GM19099 (cell line): ENCODE results near the gene SYT7.

Experiments
- POLR2A ChIP-seq: IDR thresholded peaks from 3 replicates; pipeline ENCODE4 v1.6.1; 2011; ENCODE audit warnings: low read depth; ENCODE audit not compliant: insufficient read length; ENCODE audit errors: extremely low read depth

The SYT7 gene

GRCh38 chr11:61577383-61578118 lies 3.3 kb downstream of the SYT7 start:
- TF ChIP-seq POLR2A: no peak

DNA sequence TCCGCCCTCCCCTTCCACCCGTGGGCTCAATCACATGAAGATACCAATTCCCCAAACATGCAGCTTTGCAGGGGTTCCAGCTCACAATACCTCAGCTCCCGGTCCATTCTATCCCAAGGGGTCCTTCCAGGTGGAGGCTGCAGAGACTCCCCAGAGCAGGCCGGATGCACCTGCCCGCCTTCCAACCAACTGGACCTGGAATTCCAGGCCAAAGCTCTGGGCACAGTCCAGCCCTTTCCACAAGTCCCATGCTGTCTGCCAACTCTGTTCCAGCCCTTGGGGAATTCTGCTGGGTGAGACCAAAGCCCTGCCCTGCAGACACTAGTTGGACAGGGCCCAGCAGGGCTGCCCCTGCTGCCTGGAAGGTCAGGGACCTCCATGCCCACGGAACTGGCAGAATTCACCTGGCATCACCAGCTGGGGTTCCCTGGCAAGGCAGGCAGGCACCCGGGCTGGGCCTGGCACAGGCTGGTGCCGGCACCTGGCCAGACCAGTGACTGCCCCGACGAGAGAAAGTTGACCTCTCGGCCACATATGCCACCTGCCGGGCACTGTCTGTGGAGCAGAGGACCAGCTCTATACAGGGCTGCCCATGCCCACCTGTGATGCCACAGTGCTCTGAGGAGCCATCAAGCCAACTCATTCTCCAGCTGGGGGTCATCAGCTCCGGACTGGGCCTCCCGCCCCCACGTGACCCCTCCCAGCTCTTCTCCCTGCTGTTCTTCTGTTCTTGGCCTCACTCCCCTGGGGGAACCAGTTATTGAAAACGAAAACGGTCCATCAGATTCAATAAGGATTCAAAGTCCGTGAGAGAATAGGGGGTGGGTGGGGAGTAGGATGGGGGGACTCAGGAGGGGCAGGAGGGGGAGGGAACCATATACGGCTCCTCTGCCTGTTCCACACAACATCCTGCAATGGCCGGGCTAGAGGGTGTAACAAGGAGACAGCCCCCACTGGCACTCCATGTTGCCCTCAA lies 4.7 kb downstream of the SYT7 start:
- no peak for TF ChIP-seq POLR2A

- no peak for TF ChIP-seq POLR2A
Measured at GRCh38 chr11:61574611-61575010, 6.3 kb downstream of the SYT7 start.

GRCh38 chr11:61572913-61573312 lies 8.0 kb downstream of the SYT7 start:
- TF ChIP-seq POLR2A: no peak

GRCh38 chr11:61571869-61572268 lies 9.0 kb downstream of the SYT7 start:
- no peak for TF ChIP-seq POLR2A

GRCh38 chr11:61571337-61571736 lies 9.5 kb downstream of the SYT7 start:
- no peak for TF ChIP-seq POLR2A

- TF ChIP-seq POLR2A: no peak
Measured at GRCh38 chr11:61569701-61570100, 11.2 kb downstream of the SYT7 start.

- no peak for TF ChIP-seq POLR2A
Measured at GRCh38 chr11:61569018-61569417, 11.9 kb downstream of the SYT7 start.

DNA sequence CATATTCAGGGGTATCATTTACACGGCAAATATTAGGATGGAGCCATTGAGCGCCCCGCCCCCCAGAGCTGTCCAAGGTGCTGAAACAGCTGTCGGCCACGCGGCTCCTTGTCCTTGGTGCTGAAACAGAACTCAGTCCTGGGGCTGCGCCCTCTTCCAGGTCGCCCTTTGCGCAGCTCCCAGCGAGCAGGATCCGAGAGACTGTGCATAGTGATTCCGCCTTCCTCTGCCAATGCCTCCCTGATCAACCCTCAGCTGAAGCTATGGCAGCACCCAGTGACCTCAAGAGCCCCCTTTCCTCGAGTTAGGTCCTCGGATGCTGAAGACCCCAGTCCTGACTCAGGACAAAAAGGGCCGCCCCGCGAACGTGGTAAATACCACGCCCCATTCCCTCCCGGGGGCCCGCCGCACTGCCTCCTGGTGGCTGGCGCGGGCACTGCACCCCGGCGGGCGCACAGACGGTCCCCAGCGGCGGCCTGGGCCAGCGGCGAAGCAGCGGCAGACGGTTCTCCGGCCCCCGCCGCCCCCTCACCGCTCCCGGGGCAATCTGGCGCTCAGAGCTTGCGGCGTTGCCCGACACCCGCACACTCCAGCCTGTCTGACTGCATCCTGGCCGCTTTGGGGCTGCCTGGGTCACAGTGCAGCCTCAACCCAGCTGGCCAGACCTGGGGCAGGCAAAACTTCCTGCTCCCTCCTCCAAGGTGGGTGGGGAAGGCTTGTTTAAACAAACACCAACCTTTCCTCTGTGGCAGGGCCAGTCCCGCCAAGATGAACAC lies 13.4 kb downstream of the SYT7 start:
- TF ChIP-seq POLR2A: no peak

- TF ChIP-seq POLR2A: no peak
Measured at GRCh38 chr11:61564936-61565696, 15.8 kb downstream of the SYT7 start.

DNA sequence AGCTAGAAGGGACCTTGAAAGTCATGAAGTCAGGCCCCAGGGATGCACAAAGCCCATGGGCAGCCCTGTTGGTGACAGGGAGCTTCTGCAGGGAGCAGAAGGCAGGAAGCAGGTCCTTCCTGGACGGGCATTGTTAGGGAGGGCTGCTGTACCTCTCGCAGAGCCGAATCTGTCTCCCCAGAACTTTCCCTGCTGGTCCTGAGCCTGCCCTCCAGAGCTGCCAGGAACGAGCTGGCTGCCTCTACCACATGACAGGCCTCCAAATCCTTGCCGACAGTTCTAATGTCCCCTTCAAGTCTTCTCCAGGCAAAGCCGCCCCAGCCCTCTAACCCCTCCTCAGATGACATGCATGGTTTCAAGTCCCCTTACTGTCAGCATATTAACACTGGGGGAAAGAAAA lies 20.1 kb downstream of the SYT7 start:
- no peak for TF ChIP-seq POLR2A

DNA sequence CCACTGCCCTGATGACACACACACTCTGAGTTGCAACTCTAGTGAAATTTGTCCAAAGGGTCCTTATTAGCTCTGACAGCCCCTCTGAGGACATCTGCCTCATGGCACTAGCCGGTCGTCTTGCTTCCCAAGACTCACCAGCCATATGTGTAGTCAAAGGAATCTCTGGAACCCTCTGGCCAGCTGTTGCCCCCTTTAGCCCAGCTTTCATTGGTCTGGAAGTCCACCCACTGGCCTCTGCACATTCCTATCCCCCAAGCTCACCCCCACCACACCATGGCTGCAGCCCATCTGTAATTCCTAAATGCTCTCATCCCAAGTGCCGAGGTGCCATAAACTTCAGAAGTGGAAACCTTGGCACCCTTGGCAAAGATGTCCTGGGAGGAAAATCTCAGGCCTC lies 24.3 kb downstream of the SYT7 start:
- TF ChIP-seq POLR2A: no peak

- TF ChIP-seq POLR2A: no peak
Measured at GRCh38 chr11:61555978-61556377, 24.9 kb downstream of the SYT7 start.
